HepG2 (cell line): ENCODE data around the gene TMEM240. TPM values are rescaled to one million over a fixed set of nuclear protein-coding genes. Genes with fewer than 3 reads are reported as not detected.
A peak's percentile ranks its signal among the peaks of the same experiment; 100 is the strongest.

ENCODE experiments used
- ATAC-seq: fragments of 200-7000 bp; cut with Tn5 transposase; 3 replicates; pipeline ENCODE4 v1.9.1; 2020; ENCODE audit warnings: mild to moderate bottlenecking, moderate library complexity
- BruUV-seq: library from RNA; stranded (reverse); fragments of 400-500 nt; replicated peaks from 2 replicates; lab custom pipeline; 2021; lab: Mats Ljungman, UMichigan
- CTCF ChIA-PET: fragments of 300-600 bp; formaldehyde crosslinking; extraction: SDS; loops from one replicate; lab custom pipeline; 2021; ENCODE audit warnings: low total read pairs, inconsistent platforms, low intra/inter-chr PET ratio; lab: Yijun Ruan, JAX
- POLR2A ChIA-PET: fragments of 350-600 bp; sonication (Branson Sonifier 250); formaldehyde crosslinking; loops from one replicate; lab custom pipeline; 2020; ENCODE audit warnings: antibody characterized with exemption, inconsistent platforms; lab: Yijun Ruan, JAX
- DNase-seq: peaks from one replicate; pipeline ENCODE4 v3.0.0-alpha.2; 2015; ENCODE audit warnings: low spot score
- FAIRE-seq: peaks from 3 replicates; lab custom pipeline; 2011; peaks lifted over from hg19 to GRCh38; lab: Jason Lieb, UNC
- H2AFZ ChIP-seq: one replicate; pipeline ENCODE4 v1.6.1; 2011; ENCODE audit warnings: low read length, inconsistent platforms
- H3K27ac ChIP-seq: fragments of 300-600 bp; 3 replicates; pipeline ENCODE4 v1.8.0; 2011; ENCODE audit warnings: mixed run types, mild to moderate bottlenecking, mixed read lengths, low read length, inconsistent platforms; ENCODE audit not compliant: insufficient read depth; ENCODE audit errors: extremely low read length
- H3K27me3 ChIP-seq, 2 experiments: fragments of 200-600 bp in 1 of 2; 2 replicates in 1 of 2; 3 replicates in 1 of 2; pipeline versions ENCODE4 v1.6.0 to v1.8.0; 2011; ENCODE audit warnings: low read length in 2 of 2, mild to moderate bottlenecking in 2 of 2, moderate library complexity in 2 of 2, inconsistent platforms in 1 of 2; ENCODE audit not compliant: insufficient read depth in 2 of 2, control insufficient read depth in 1 of 2
- H3K36me3 ChIP-seq, 2 experiments: fragments of 200-600 bp in 1 of 2; replicated peaks in 1 of 2; 2 replicates in 1 of 2; 3 replicates in 1 of 2; pipeline versions ENCODE4 v1.5.1 to v1.8.0; 2011; ENCODE audit warnings: low read length in 2 of 2, inconsistent platforms in 1 of 2; ENCODE audit not compliant: insufficient read depth in 2 of 2, control insufficient read depth in 1 of 2
- H3K4me1 ChIP-seq: 2 replicates; pipeline ENCODE4 v1.5.1; 2012; ENCODE audit warnings: low read length, inconsistent platforms; ENCODE audit not compliant: insufficient read depth
- H3K4me2 ChIP-seq: 2 replicates; pipeline ENCODE4 v1.6.0; 2011; ENCODE audit warnings: low read depth, low read length, inconsistent platforms
- H3K4me3 ChIP-seq, 3 experiments: fragments of 200-600 bp in 1 of 3; sonication (generic), shearing (Covaris generic) in 1 of 3; replicated peaks in 1 of 3; 2 replicates each; pipeline ENCODE4 v1.5.1; 2011 to 2016; ENCODE audit warnings: low read length in 3 of 3, inconsistent platforms in 2 of 3, low read depth in 2 of 3, mild to moderate bottlenecking in 2 of 3, control low read depth in 1 of 3, mixed read lengths in 1 of 3; ENCODE audit not compliant: insufficient read depth in 1 of 3
- H3K79me2 ChIP-seq: one replicate; pipeline ENCODE4 v1.6.1; 2011; ENCODE audit warnings: low read length, inconsistent platforms; ENCODE audit not compliant: insufficient read depth
- H3K9ac ChIP-seq: 2 replicates; pipeline ENCODE4 v1.6.0; 2011; ENCODE audit warnings: mild to moderate bottlenecking, low read depth, low read length, inconsistent platforms; ENCODE audit not compliant: insufficient read depth
- H3K9me3 ChIP-seq: 2 replicates; pipeline ENCODE4 v1.5.1; 2012; ENCODE audit warnings: mild to moderate bottlenecking, low read length
- H4K20me1 ChIP-seq: 2 replicates; pipeline ENCODE4 v1.6.0; 2011; ENCODE audit warnings: inconsistent platforms, mild to moderate bottlenecking, low read length, moderate library complexity; ENCODE audit not compliant: insufficient read depth
- AGO2 ChIP-seq: fragments of 200-400 bp; formaldehyde crosslinking; optimal IDR thresholded peaks from 2 replicates; pipeline ENCODE3; 2017; ENCODE audit warnings: mild to moderate bottlenecking, low read depth, low read length, moderate library complexity
- HNF1A ChIP-seq, 2 experiments: sonication (generic) in 1 of 2; formaldehyde crosslinking in 1 of 2; IDR thresholded peaks; 2 replicates each; pipeline versions ENCODE4 v1.4.0 to v1.6.1; 2016 to 2020; ENCODE audit warnings: borderline replicate concordance in 1 of 2, low read depth in 1 of 2, mild to moderate bottlenecking in 1 of 2, missing genetic modification reagents in 1 of 2
- HNRNPK ChIP-seq: fragments of 200-400 bp; formaldehyde crosslinking; IDR thresholded peaks from 2 replicates; pipeline ENCODE4 v1.6.1; 2018; ENCODE audit warnings: low read length, low read depth, moderate library complexity, mild to moderate bottlenecking; ENCODE audit not compliant: poor library complexity, severe bottlenecking
- MAZ ChIP-seq, 2 experiments: sonication (generic) in 1 of 2; formaldehyde crosslinking in 1 of 2; IDR thresholded peaks; 2 replicates each; pipeline versions ENCODE4 v1.5.0 to v1.6.1; 2012 to 2020; ENCODE audit warnings: low read depth in 2 of 2, mild to moderate bottlenecking in 2 of 2, borderline replicate concordance in 1 of 2, improper control_type of control experiment in 1 of 2, low read length in 1 of 2, missing genetic modification reagents in 1 of 2, moderate library complexity in 1 of 2
- ZBTB14 ChIP-seq: sonication (generic); formaldehyde crosslinking; IDR thresholded peaks from 2 replicates; pipeline ENCODE4 v1.4.0; 2020; ENCODE audit warnings: missing genetic modification reagents
- ZBTB33 ChIP-seq: sonication (generic); formaldehyde crosslinking; IDR thresholded peaks from 2 replicates; pipeline ENCODE4 v1.4.0; 2020; ENCODE audit warnings: missing genetic modification reagents
- ZC3H13 ChIP-seq: sonication (generic); formaldehyde crosslinking; IDR thresholded peaks from 2 replicates; pipeline ENCODE4 v1.8.1; 2023; ENCODE audit warnings: mild to moderate bottlenecking, missing genetic modification reagents, moderate library complexity
- ZNF180 ChIP-seq: sonication (generic); formaldehyde crosslinking; IDR thresholded peaks from 2 replicates; pipeline ENCODE4 v1.4.0; 2020; ENCODE audit warnings: low read depth, missing genetic modification reagents, borderline replicate concordance
- ZNF770 ChIP-seq: sonication (generic); formaldehyde crosslinking; IDR thresholded peaks from 2 replicates; pipeline ENCODE4 v1.5.0; 2020; ENCODE audit warnings: mild to moderate bottlenecking, missing genetic modification reagents
- WGBS: methylation state at CpG from one replicate; pipeline ENCODE4 v1.1.6; 2017; ENCODE audit warnings: low lambda C conversion rate; 5-methylcytosine and 5-hydroxymethylcytosine counted together
- in situ Hi-C: cut with HindIII; loops from 2 replicates; pipeline ENCODE4 v1.10.0; 2017; ENCODE audit warnings: low pct_unique_long_range_greater_than_20kb; ENCODE audit not compliant: extremely low pct_ligation_motif_present
- intact Hi-C: fragments of 100-400 bp; cut with micrococcal nuclease; formaldehyde crosslinking; loops from one replicate; pipeline ENCODE4 v1.10.0; 2022; ENCODE audit not compliant: unreplicated experiment
- polyA plus RNA-seq, 8 experiments: library from polyadenylated mRNA; depleted of rRNA in 3 of 8; stranded (reverse) in 7 of 8; unstranded in 1 of 8; fragments of >200 nt; fragmentation: Illumina TruSeq in 4 of 8; extraction: Trizol in 4 of 8; gene quantifications; 2 replicates each; pipeline versions ENCODE4 v1.2.1 to v1.2.3, GENCODE V29; 2011 to 2016; ENCODE audit warnings: low read depth in 4 of 8, missing spikeins in 1 of 8, mixed read lengths in 1 of 8; ENCODE audit not compliant: insufficient read depth in 1 of 8
- total RNA-seq, 5 experiments: library from RNA; depleted of rRNA; stranded (reverse); fragments of >200 nt; fragmentation: Illumina TruSeq; extraction: Trizol; gene quantifications; 2 replicates each; pipeline ENCODE4 v1.2.3, GENCODE V29; 2016; ENCODE audit warnings: low read depth in 1 of 5

TMEM240 gene
- total and polyA plus RNA-seq, 2 of the 13 experiments (the other 11 are each of a cell fraction or from before 2014, with no cell fraction given), result 0.17 TPM; not detected in 1

- in situ Hi-C loops, result no loop called here
Measured at GRCh38 chr1:1540818-1541628, 599 bp upstream of the TMEM240 start.

More at GRCh38 chr1:1540818-1541628, 599 bp upstream of the TMEM240 start:
- Histone ChIP-seq H3K9ac (no peak overlapping the region), H2AFZ (no peak overlapping the region), H3K27ac (no peak overlapping the region), H3K4me3 (no peak overlapping the region), H3K4me1 (no peaks in the 10 kb centered on the region), H4K20me1 (no peaks in the 10 kb centered on the region), H3K79me2 (no peaks in the 10 kb centered on the region), H3K4me2 (no peak overlapping the region), H3K36me3 (peaks cover 5 to 14% of the 10 kb centered on the region in 2 experiments; a peak in 4 of 5 replicates), H3K9me3 (no peaks in the 10 kb centered on the region), H3K27me3 (no peaks in the 10 kb centered on the region)
- TF ChIP-seq ZC3H13 (CRISPR knock-in tag) (peak; percentile 35; the same call in 1 of the 2 replicates), AGO2 (peak; percentile 77), HNRNPK (peak; percentile 20), MAZ (IDR thresholded peaks at IDR 0.05; ENCODE audit: borderline replicate concordance, low read depth, low read length) (no peak), MAZ (CRISPR knock-in tag; IDR thresholded peaks at IDR 0.05; ENCODE audit: low read depth) (no peak), ZNF770 (peak; percentile 79), ZBTB33 (CRISPR knock-in tag) (0 out of 2 replicates have a peak, but pooled peaks have one; percentile 17), HNF1A (IDR thresholded peaks at IDR 0.05; ENCODE audit: low read depth) (no peak), HNF1A (CRISPR knock-in tag; IDR thresholded peaks at IDR 0.05; ENCODE audit: borderline replicate concordance) (no peak), ZBTB14 (CRISPR knock-in tag) (no peak), ZNF180 (CRISPR knock-in tag) (no peak)
- CTCF ChIA-PET, result no interaction called here
- DNase-seq (no peak), ATAC-seq (no peak), FAIRE-seq (no peak)
- POLR2A ChIA-PET, result no interaction called here
- no TSS peak for BruUV-seq
- intact Hi-C loops, result no loop called here
- 100% methylated on average over 8 of the region's 53 CpGs for WGBS
